Transverse colon (tissue), 4 donors: ENCODE measurements around the gene SEPHS2. TPM values are rescaled to one million over a fixed set of nuclear protein-coding genes. Genes with fewer than 3 reads are reported as not detected.

ENCODE experiments used
- DNase-seq: peaks from one replicate; pipeline ENCODE4 v3.0.0-alpha.2; 2019
- H3K27ac ChIP-seq, 4 donors: fragments of 200-600 bp; sonication (generic); 2 replicates each; pipeline ENCODE4 v1.5.1; 2016 to 2018; ENCODE audit warnings: inconsistent platforms in 4 of 4
- H3K27me3 ChIP-seq: fragments of 200-600 bp; sonication (generic); 2 replicates; pipeline ENCODE4 v1.5.1; 2017; ENCODE audit warnings: inconsistent platforms
- H3K36me3 ChIP-seq, 4 donors: fragments of 200-600 bp; sonication (generic); 2 replicates each; pipeline ENCODE4 v1.5.1; 2017 to 2019; ENCODE audit warnings: inconsistent platforms in 4 of 4
- H3K4me1 ChIP-seq, 4 donors: fragments of 200-600 bp; sonication (generic); 2 replicates each; pipeline ENCODE4 v1.5.1; 2017 to 2020; ENCODE audit warnings: inconsistent platforms in 4 of 4
- H3K4me3 ChIP-seq, 4 donors: fragments of 200-600 bp; sonication (generic); 1 replicate in 1 of 4; 2 replicates in 3 of 4; pipeline versions ENCODE4 v1.5.1 to v1.6.1; 2017 to 2019; ENCODE audit warnings: inconsistent platforms in 4 of 4
- H3K9me3 ChIP-seq, 2 donors: fragments of 200-600 bp; sonication (generic); 2 replicates each; pipeline ENCODE4 v1.5.1; 2017 to 2019; ENCODE audit warnings: inconsistent platforms in 2 of 2
- CTCF ChIP-seq, 5 experiments: fragments of 200-600 bp in 3 of 5; fragments of 450-650 bp in 2 of 5; sonication (generic) in 3 of 5; IDR thresholded peaks; 1 replicate in 2 of 5; 2 replicates in 3 of 5; pipeline ENCODE4 v1.5.1; 2016 to 2017; ENCODE audit warnings: antibody characterized with exemption in 5 of 5, inconsistent platforms in 3 of 5, mild to moderate bottlenecking in 2 of 5, moderate library complexity in 1 of 5
- EP300 ChIP-seq: sonication (generic); formaldehyde crosslinking; IDR thresholded peaks from one replicate; pipeline ENCODE4 v1.6.1; 2017; ENCODE audit warnings: antibody characterized with exemption, low read depth
- POLR2A ChIP-seq: fragments of 450-650 bp; IDR thresholded peaks from one replicate; pipeline ENCODE4 v1.6.1; 2016; ENCODE audit warnings: antibody characterized with exemption, mild to moderate bottlenecking, moderate library complexity
- POLR2AphosphoS5 ChIP-seq, 3 donors: sonication (generic); formaldehyde crosslinking; IDR thresholded peaks; one replicate each; pipeline ENCODE4 v1.6.1; 2016; ENCODE audit warnings: antibody characterized with exemption in 3 of 3
- WGBS, 2 donors: methylation state at CpG; one replicate each; pipeline ENCODE4 v1.1.5; 2018; ENCODE audit warnings: low coverage in 1 of 2; 5-methylcytosine and 5-hydroxymethylcytosine counted together
- in situ Hi-C, 4 donors: fragments of 200-750 bp; cut with MboI; loops; one replicate each; pipeline versions ENCODE4 v1.15.0 to v1.15.1; 2017; ENCODE audit warnings: low sequenced_read_pairs in 3 of 4, low pct_ligation_motif_present in 1 of 4, low pct_unique_long_range_greater_than_20kb in 1 of 4
- intact Hi-C: fragments of 100-400 bp; cut with DNase I; formaldehyde crosslinking; loops from one replicate; pipeline ENCODE4 v1.15.1; 2023; ENCODE audit warnings: low total_unique reads
- total RNA-seq, 4 donors: library from RNA; depleted of rRNA; stranded (reverse); fragments of >200 nt; gene quantifications; one replicate each; pipeline ENCODE4 v1.1.0, GENCODE V29; 2016

The SEPHS2 gene
- total RNA-seq, 4 donors from 2014 or later: 86.7 to 218 (median 151) TPM

GRCh38 chr16:30416047-30416603 lies 29.5 kb downstream of the SEPHS2 start:
- Histone ChIP-seq H3K4me1 (peaks cover 3 to 15% (median 12%) of the 10 kb centered on the region in 4 donors), H3K27ac (no peak overlapping the region), H3K27me3 (no peaks in the 10 kb centered on the region), H3K36me3 (no peaks in the 10 kb centered on the region), H3K9me3 (no peaks in the 10 kb centered on the region), H3K4me3 (no peak overlapping the region)
- TF ChIP-seq CTCF (IDR thresholded peaks at IDR 0.05): no peak
- TF ChIP-seq POLR2A: no peak
- no peak for TF ChIP-seq EP300
- TF ChIP-seq POLR2AphosphoS5 (IDR thresholded peaks at IDR 0.05): no peak
- 95 to 96% methylated on average over 4 of the region's 4 CpGs for WGBS, 2 donors
- intact Hi-C loops (no loop called here), in situ Hi-C loops (loop anchor here (25.0 kb wide), 2 partner anchors 304 to 329 kb away; partner anchors contain the start of genes GDPD3 (in 2 of the 4), MAPK3 (in 2 of the 4), PPP4C (in 2 of the 4) and TBX6 (in 2 of the 4))
- DNase-seq: no peak

GRCh38 chr16:30414159-30414558 lies 31.5 kb downstream of the SEPHS2 start:
- DNase-seq: no peak
- Histone ChIP-seq H3K4me3 (no peak overlapping the region), H3K36me3 (no peaks in the 10 kb centered on the region), H3K27me3 (no peaks in the 10 kb centered on the region), H3K27ac (no peak overlapping the region), H3K9me3 (no peaks in the 10 kb centered on the region), H3K4me1 (peaks cover 4 to 23% (median 18%) of the 10 kb centered on the region in 4 donors)
- WGBS, 2 donors: 94 to 95% methylated on average over 4 to 5 of the region's 5 CpGs
- TF ChIP-seq CTCF (IDR thresholded peaks at IDR 0.05): no peak
- TF ChIP-seq EP300: no peak
- TF ChIP-seq POLR2A: no peak
- no peak for TF ChIP-seq POLR2AphosphoS5 (IDR thresholded peaks at IDR 0.05)
- in situ Hi-C loops (loop anchor here (25.0 kb wide), 2 partner anchors 302 to 327 kb away; partner anchors contain the start of genes GDPD3 (in 2 of the 4), MAPK3 (in 2 of the 4), PPP4C (in 2 of the 4) and TBX6 (in 2 of the 4)), intact Hi-C loops (no loop called here)

GRCh38 chr16:30413112-30413806 lies 32.4 kb downstream of the SEPHS2 start:
- H3K27me3 ChIP-seq: no peaks in the 10 kb centered on the region
- H3K27ac ChIP-seq: no peak overlapping the region
- TF ChIP-seq POLR2AphosphoS5 (IDR thresholded peaks at IDR 0.05) (no peak), CTCF (IDR thresholded peaks at IDR 0.05) (no peak), POLR2A (no peak), EP300 (no peak)
- no peaks in the 10 kb centered on the region for H3K36me3 ChIP-seq
- WGBS, 2 donors: 84 to 100% methylated on average over 3 to 6 of the region's 6 CpGs
- no peaks in the 10 kb centered on the region for H3K9me3 ChIP-seq
- in situ Hi-C loops (loop anchor here (25.0 kb wide), 2 partner anchors 301 to 326 kb away; partner anchors contain the start of genes GDPD3 (in 2 of the 4), MAPK3 (in 2 of the 4), PPP4C (in 2 of the 4) and TBX6 (in 2 of the 4)), intact Hi-C loops (no loop called here)
- DNase-seq: no peak
- H3K4me3 ChIP-seq: no peak overlapping the region
- peaks cover 9 to 25% (median 20%) of the 10 kb centered on the region in 4 donors for H3K4me1 ChIP-seq
